WTC11 (cell line): ENCODE data around the gene CBR1. TPM values are rescaled to one million over a fixed set of nuclear protein-coding genes. Genes with fewer than 3 reads are reported as not detected.

Experiments
- ATAC-seq: fragments of 200-7000 bp; cut with Tn5 transposase; 2 replicates; pipeline ENCODE4 v1.10.0; 2021; ENCODE audit warnings: mild to moderate bottlenecking, moderate library complexity
- CTCF ChIA-PET: fragments of 300-600 bp; sonication (Branson Sonifier 250); formaldehyde crosslinking; loops from one replicate; lab custom pipeline; 2021; ENCODE audit warnings: antibody characterized with exemption; lab: Charles Lee
- POLR2A ChIA-PET: fragments of 350-600 bp; sonication (Branson Sonifier 250); formaldehyde crosslinking; loops from one replicate; lab custom pipeline; 2021; ENCODE audit warnings: antibody characterized with exemption; lab: Charles Lee
- DNase-seq: peaks from one replicate; pipeline ENCODE4 v3.0.0; 2021; ENCODE audit warnings: low spot score
- H3K27ac Mint-ChIP-seq: 2 replicates; pipeline ENCODE4 v1.8.0; 2021; ENCODE audit warnings: mixed read lengths
- H3K27me3 Mint-ChIP-seq: 2 replicates; pipeline ENCODE4 v1.8.0; 2021; ENCODE audit warnings: low read depth, mild to moderate bottlenecking, moderate library complexity, mixed read lengths
- H3K36me3 Mint-ChIP-seq: 2 replicates; pipeline ENCODE4 v1.8.0; 2021; ENCODE audit warnings: mixed read lengths
- H3K4me1 Mint-ChIP-seq: 2 replicates; pipeline ENCODE4 v1.8.0; 2022; ENCODE audit warnings: mixed read lengths
- H3K4me3 Mint-ChIP-seq: 2 replicates; pipeline ENCODE4 v1.8.0; 2021; ENCODE audit warnings: mild to moderate bottlenecking, moderate library complexity, mixed read lengths
- H3K9me3 Mint-ChIP-seq: 2 replicates; pipeline ENCODE4 v1.8.0; 2021; ENCODE audit warnings: mixed read lengths
- ATF1 ChIP-seq: sonication (generic); formaldehyde crosslinking; IDR thresholded peaks from 2 replicates; pipeline ENCODE4 v1.8.1; 2023; ENCODE audit warnings: mild to moderate bottlenecking, moderate library complexity, missing genetic modification reagents
- FOXP1 ChIP-seq: sonication (generic); formaldehyde crosslinking; IDR thresholded peaks from 2 replicates; pipeline ENCODE4 v1.8.0; 2022; ENCODE audit warnings: missing genetic modification reagents, mild to moderate bottlenecking, moderate library complexity, borderline replicate concordance
- MXD4 ChIP-seq: fragments of 250-450 bp; sonication (Bioruptor Pico); IDR thresholded peaks from 2 replicates; pipeline ENCODE4 v1.8.0; 2021; ENCODE audit warnings: mild to moderate bottlenecking, moderate library complexity, borderline replicate concordance
- NR1H2 ChIP-seq: sonication (generic); formaldehyde crosslinking; IDR thresholded peaks from 2 replicates; pipeline ENCODE4 v1.9.0; 2021; ENCODE audit warnings: mild to moderate bottlenecking, moderate library complexity, missing genetic modification reagents
- NR3C1 ChIP-seq: sonication (generic); formaldehyde crosslinking; conservative IDR thresholded peaks from 2 replicates; pipeline ENCODE4 v1.8.1; 2023; ENCODE audit warnings: low read depth, mild to moderate bottlenecking, missing genetic modification reagents
- OVOL2 ChIP-seq: fragments of 250-450 bp; sonication (Bioruptor Pico); IDR thresholded peaks from 2 replicates; pipeline ENCODE4 v1.9.0; 2021; ENCODE audit warnings: mild to moderate bottlenecking, borderline replicate concordance
- RORB ChIP-seq: fragments of 250-450 bp; sonication (Bioruptor Pico); IDR thresholded peaks from 2 replicates; pipeline ENCODE4 v1.9.0; 2021; ENCODE audit warnings: mild to moderate bottlenecking
- SMAD3 ChIP-seq: sonication (generic); formaldehyde crosslinking; IDR thresholded peaks from 2 replicates; pipeline ENCODE4 v1.8.0; 2022; ENCODE audit warnings: missing genetic modification reagents, mild to moderate bottlenecking, borderline replicate concordance
- TEAD1 ChIP-seq: sonication (generic); formaldehyde crosslinking; IDR thresholded peaks from 2 replicates; pipeline ENCODE4 v1.8.0; 2022; ENCODE audit warnings: mild to moderate bottlenecking, missing genetic modification reagents
- ZNF121 ChIP-seq: sonication (generic); formaldehyde crosslinking; IDR thresholded peaks from 2 replicates; pipeline ENCODE4 v1.8.0; 2023; ENCODE audit warnings: missing genetic modification reagents
- ZNF263 ChIP-seq: sonication (generic); formaldehyde crosslinking; IDR thresholded peaks from 2 replicates; pipeline ENCODE4 v1.8.1; 2022; ENCODE audit warnings: low read depth, mild to moderate bottlenecking, moderate library complexity, missing genetic modification reagents
- total RNA-seq: library from RNA; stranded (reverse); gene quantifications from 3 replicates; pipeline ENCODE4 v1.2.3, GENCODE V29; 2021
- TF ChIP-seq, protein P1 (sequence below): fragments of 250-450 bp; sonication (Bioruptor Pico); IDR thresholded peaks from 2 replicates; pipeline ENCODE4 v1.9.0; 2021; ENCODE audit warnings: mild to moderate bottlenecking, borderline replicate concordance
- TF ChIP-seq, protein P2 (sequence below): sonication (generic); formaldehyde crosslinking; IDR thresholded peaks from 2 replicates; pipeline ENCODE4 v1.8.1; 2023; ENCODE audit warnings: mild to moderate bottlenecking, missing genetic modification reagents
- TF ChIP-seq, protein P3 (sequence below): sonication (generic); formaldehyde crosslinking; conservative IDR thresholded peaks from 2 replicates; pipeline ENCODE4 v1.8.1; 2023; ENCODE audit warnings: mild to moderate bottlenecking, low read depth, missing genetic modification reagents, moderate library complexity
- TF ChIP-seq, protein P4 (sequence below): sonication (generic); formaldehyde crosslinking; IDR thresholded peaks from 2 replicates; pipeline ENCODE4 v1.8.1; 2022; ENCODE audit warnings: low read depth, missing genetic modification reagents, borderline replicate concordance
- TF ChIP-seq, protein P5 (sequence below): sonication (generic); formaldehyde crosslinking; IDR thresholded peaks from 2 replicates; pipeline ENCODE4 v1.8.1; 2022; ENCODE audit warnings: mild to moderate bottlenecking, moderate library complexity, missing genetic modification reagents
- TF ChIP-seq, protein P6 (sequence below): sonication (generic); formaldehyde crosslinking; IDR thresholded peaks from 2 replicates; pipeline ENCODE4 v1.8.1; 2023; ENCODE audit warnings: mild to moderate bottlenecking, missing genetic modification reagents, moderate library complexity
- TF ChIP-seq, protein P7 (sequence below): sonication (generic); formaldehyde crosslinking; IDR thresholded peaks from 2 replicates; pipeline ENCODE4 v1.8.0; 2022; ENCODE audit warnings: missing genetic modification reagents

CBR1 gene
- total RNA-seq, 1 experiment from 2014 or later, result 167 TPM

DNA sequence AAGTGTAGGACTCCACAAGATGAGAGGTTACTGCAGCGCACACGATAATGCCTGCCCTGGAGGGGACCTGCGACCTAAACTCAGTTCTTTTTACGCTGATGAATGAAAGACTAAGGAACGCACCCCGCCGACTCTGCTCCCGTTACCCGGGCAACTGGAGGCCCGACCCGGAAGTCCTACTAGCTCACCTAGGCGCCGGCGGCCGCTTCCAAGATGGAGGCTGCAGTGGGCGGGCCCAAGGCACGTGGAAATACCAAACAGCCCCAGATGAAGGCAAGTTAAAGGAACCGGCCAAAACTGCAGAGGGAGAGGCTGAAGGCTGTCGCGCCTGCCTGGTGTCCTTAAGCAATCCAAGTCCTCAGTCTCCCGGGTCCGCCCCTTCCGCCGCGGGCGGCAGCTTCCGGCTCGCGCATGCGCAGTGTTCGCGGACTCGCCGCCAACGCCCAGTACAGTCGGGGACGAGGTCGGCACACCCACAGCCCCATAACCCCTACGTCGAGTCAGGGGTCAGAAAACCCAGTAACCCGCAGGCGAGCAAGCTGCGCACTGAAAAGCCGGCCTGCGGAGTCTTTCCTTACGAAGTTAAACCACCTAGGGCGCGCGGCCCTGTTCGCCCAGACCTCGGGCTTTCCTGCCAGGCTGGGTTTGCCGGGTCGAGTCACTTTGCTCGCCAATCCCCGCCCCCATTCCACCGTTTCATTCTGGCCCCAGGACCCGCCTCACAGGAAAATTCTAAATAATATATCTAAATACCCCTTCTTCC is 9.5 kb upstream of the CBR1 start, which contains the start of gene SETD4 (continued):
- TF ChIP-seq, protein P1, sequence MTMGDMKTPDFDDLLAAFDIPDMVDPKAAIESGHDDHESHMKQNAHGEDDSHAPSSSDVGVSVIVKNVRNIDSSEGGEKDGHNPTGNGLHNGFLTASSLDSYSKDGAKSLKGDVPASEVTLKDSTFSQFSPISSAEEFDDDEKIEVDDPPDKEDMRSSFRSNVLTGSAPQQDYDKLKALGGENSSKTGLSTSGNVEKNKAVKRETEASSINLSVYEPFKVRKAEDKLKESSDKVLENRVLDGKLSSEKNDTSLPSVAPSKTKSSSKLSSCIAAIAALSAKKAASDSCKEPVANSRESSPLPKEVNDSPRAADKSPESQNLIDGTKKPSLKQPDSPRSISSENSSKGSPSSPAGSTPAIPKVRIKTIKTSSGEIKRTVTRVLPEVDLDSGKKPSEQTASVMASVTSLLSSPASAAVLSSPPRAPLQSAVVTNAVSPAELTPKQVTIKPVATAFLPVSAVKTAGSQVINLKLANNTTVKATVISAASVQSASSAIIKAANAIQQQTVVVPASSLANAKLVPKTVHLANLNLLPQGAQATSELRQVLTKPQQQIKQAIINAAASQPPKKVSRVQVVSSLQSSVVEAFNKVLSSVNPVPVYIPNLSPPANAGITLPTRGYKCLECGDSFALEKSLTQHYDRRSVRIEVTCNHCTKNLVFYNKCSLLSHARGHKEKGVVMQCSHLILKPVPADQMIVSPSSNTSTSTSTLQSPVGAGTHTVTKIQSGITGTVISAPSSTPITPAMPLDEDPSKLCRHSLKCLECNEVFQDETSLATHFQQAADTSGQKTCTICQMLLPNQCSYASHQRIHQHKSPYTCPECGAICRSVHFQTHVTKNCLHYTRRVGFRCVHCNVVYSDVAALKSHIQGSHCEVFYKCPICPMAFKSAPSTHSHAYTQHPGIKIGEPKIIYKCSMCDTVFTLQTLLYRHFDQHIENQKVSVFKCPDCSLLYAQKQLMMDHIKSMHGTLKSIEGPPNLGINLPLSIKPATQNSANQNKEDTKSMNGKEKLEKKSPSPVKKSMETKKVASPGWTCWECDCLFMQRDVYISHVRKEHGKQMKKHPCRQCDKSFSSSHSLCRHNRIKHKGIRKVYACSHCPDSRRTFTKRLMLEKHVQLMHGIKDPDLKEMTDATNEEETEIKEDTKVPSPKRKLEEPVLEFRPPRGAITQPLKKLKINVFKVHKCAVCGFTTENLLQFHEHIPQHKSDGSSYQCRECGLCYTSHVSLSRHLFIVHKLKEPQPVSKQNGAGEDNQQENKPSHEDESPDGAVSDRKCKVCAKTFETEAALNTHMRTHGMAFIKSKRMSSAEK, result no peak
- TF ChIP-seq NR1H2 (CRISPR knock-in tag) (no peak), SMAD3 (CRISPR knock-in tag) (no peak)
- TF ChIP-seq, all 79 proteins: peak for 16

DNA sequence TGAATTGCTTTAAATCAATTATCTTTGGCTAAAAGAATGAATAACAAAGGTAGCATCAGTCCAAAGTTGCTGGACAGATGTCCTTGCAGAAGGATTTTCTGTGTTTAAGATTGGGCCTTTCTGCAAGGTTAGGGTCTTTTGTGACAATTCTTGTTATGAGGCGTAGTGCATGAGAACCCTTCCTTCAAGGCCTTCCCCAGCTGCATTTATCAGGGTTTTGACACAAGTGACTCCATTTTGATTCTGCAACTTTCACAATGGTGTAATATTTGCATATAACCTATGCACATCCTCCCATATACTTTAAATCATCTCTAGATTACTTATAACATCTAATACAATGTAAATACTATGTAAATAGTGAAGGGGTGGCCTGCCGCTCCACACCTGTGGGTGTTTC is 8.4 kb upstream of the CBR1 start:
- Mint-ChIP-seq H3K4me3 (peak overlapping the region; percentile 91), H3K4me1 (peaks cover 34% of the 10 kb centered on the region), H3K27me3 (no peaks in the 10 kb centered on the region; the same call in 1 of the 2 replicates), H3K27ac (peak overlapping the region; percentile 92; the same call in 1 of the 2 replicates), H3K36me3 (peaks cover 25% of the 10 kb centered on the region), H3K9me3 (peaks cover 4% of the 10 kb centered on the region)
- ChIA-PET CTCF (no interaction called here), POLR2A (no interaction called here)
- no peak for DNase-seq
- ATAC-seq, result no peak
- no peak for TF ChIP-seq MXD4 (CRISPR knock-in tag)
- TF ChIP-seq, protein P2, sequence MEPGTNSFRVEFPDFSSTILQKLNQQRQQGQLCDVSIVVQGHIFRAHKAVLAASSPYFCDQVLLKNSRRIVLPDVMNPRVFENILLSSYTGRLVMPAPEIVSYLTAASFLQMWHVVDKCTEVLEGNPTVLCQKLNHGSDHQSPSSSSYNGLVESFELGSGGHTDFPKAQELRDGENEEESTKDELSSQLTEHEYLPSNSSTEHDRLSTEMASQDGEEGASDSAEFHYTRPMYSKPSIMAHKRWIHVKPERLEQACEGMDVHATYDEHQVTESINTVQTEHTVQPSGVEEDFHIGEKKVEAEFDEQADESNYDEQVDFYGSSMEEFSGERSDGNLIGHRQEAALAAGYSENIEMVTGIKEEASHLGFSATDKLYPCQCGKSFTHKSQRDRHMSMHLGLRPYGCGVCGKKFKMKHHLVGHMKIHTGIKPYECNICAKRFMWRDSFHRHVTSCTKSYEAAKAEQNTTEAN (CRISPR knock-in tag), result no peak
- TF ChIP-seq RORB, result no peak
- no peak for TF ChIP-seq OVOL2 (CRISPR knock-in tag)
- TF ChIP-seq, protein P3, sequence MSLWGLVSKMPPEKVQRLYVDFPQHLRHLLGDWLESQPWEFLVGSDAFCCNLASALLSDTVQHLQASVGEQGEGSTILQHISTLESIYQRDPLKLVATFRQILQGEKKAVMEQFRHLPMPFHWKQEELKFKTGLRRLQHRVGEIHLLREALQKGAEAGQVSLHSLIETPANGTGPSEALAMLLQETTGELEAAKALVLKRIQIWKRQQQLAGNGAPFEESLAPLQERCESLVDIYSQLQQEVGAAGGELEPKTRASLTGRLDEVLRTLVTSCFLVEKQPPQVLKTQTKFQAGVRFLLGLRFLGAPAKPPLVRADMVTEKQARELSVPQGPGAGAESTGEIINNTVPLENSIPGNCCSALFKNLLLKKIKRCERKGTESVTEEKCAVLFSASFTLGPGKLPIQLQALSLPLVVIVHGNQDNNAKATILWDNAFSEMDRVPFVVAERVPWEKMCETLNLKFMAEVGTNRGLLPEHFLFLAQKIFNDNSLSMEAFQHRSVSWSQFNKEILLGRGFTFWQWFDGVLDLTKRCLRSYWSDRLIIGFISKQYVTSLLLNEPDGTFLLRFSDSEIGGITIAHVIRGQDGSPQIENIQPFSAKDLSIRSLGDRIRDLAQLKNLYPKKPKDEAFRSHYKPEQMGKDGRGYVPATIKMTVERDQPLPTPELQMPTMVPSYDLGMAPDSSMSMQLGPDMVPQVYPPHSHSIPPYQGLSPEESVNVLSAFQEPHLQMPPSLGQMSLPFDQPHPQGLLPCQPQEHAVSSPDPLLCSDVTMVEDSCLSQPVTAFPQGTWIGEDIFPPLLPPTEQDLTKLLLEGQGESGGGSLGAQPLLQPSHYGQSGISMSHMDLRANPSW, result no peak
- TF ChIP-seq, protein P4, sequence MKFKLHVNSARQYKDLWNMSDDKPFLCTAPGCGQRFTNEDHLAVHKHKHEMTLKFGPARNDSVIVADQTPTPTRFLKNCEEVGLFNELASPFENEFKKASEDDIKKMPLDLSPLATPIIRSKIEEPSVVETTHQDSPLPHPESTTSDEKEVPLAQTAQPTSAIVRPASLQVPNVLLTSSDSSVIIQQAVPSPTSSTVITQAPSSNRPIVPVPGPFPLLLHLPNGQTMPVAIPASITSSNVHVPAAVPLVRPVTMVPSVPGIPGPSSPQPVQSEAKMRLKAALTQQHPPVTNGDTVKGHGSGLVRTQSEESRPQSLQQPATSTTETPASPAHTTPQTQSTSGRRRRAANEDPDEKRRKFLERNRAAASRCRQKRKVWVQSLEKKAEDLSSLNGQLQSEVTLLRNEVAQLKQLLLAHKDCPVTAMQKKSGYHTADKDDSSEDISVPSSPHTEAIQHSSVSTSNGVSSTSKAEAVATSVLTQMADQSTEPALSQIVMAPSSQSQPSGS (CRISPR knock-in tag), result no peak
- TF ChIP-seq ZNF121, result no peak
- TF ChIP-seq TEAD1 (CRISPR knock-in tag), result no peak
- TF ChIP-seq NR3C1 (CRISPR knock-in tag), result no peak
- TF ChIP-seq, protein P5, sequence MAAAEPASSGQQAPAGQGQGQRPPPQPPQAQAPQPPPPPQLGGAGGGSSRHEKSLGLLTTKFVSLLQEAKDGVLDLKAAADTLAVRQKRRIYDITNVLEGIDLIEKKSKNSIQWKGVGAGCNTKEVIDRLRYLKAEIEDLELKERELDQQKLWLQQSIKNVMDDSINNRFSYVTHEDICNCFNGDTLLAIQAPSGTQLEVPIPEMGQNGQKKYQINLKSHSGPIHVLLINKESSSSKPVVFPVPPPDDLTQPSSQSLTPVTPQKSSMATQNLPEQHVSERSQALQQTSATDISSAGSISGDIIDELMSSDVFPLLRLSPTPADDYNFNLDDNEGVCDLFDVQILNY (CRISPR knock-in tag), result no peak
- TF ChIP-seq ZNF263 (CRISPR knock-in tag), result no peak
- TF ChIP-seq FOXP1, result no peak
- TF ChIP-seq, protein P6, sequence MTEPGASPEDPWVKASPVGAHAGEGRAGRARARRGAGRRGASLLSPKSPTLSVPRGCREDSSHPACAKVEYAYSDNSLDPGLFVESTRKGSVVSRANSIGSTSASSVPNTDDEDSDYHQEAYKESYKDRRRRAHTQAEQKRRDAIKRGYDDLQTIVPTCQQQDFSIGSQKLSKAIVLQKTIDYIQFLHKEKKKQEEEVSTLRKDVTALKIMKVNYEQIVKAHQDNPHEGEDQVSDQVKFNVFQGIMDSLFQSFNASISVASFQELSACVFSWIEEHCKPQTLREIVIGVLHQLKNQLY (CRISPR knock-in tag), result no peak
- TF ChIP-seq ATF1 (CRISPR knock-in tag), result no peak
- TF ChIP-seq, protein P7, sequence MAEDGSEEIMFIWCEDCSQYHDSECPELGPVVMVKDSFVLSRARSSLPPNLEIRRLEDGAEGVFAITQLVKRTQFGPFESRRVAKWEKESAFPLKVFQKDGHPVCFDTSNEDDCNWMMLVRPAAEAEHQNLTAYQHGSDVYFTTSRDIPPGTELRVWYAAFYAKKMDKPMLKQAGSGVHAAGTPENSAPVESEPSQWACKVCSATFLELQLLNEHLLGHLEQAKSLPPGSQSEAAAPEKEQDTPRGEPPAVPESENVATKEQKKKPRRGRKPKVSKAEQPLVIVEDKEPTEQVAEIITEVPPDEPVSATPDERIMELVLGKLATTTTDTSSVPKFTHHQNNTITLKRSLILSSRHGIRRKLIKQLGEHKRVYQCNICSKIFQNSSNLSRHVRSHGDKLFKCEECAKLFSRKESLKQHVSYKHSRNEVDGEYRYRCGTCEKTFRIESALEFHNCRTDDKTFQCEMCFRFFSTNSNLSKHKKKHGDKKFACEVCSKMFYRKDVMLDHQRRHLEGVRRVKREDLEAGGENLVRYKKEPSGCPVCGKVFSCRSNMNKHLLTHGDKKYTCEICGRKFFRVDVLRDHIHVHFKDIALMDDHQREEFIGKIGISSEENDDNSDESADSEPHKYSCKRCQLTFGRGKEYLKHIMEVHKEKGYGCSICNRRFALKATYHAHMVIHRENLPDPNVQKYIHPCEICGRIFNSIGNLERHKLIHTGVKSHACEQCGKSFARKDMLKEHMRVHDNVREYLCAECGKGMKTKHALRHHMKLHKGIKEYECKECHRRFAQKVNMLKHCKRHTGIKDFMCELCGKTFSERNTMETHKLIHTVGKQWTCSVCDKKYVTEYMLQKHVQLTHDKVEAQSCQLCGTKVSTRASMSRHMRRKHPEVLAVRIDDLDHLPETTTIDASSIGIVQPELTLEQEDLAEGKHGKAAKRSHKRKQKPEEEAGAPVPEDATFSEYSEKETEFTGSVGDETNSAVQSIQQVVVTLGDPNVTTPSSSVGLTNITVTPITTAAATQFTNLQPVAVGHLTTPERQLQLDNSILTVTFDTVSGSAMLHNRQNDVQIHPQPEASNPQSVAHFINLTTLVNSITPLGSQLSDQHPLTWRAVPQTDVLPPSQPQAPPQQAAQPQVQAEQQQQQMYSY (CRISPR knock-in tag), result no peak
